Psoas muscle (tissue), 8 donors: ENCODE data around the gene CUL5. TPM values are rescaled to one million over a fixed set of nuclear protein-coding genes. Genes with fewer than 3 reads are reported as not detected.

ENCODE experiments used
- ATAC-seq, 4 donors: fragments of 200-7000 bp; cut with Tn5 transposase; one replicate each; pipeline ENCODE4 v1.9.1; 2020; ENCODE audit warnings: moderate library complexity in 3 of 4, mild to moderate bottlenecking in 2 of 4
- DNase-seq, 2 donors: peaks; one replicate each; pipeline ENCODE4 v3.0.0-alpha.2; 2020
- H3K27ac ChIP-seq: fragments of 200-600 bp; one replicate; pipeline ENCODE4 v1.8.0; 2022
- H3K27me3 ChIP-seq, 3 donors: fragments of 200-600 bp in 1 of 3; one replicate each; pipeline versions ENCODE4 v1.6.1 to v1.8.0; 2013 to 2022; ENCODE audit warnings: low read length in 2 of 3, mild to moderate bottlenecking in 2 of 3, moderate library complexity in 1 of 3; ENCODE audit not compliant: insufficient read depth in 3 of 3
- H3K36me3 ChIP-seq, 2 donors: fragments of 200-600 bp in 1 of 2; one replicate each; pipeline versions ENCODE4 v1.6.1 to v1.8.0; 2013 to 2022; ENCODE audit warnings: low read depth in 1 of 2, mild to moderate bottlenecking in 1 of 2, moderate library complexity in 1 of 2; ENCODE audit not compliant: insufficient read depth in 1 of 2
- H3K4me1 ChIP-seq: fragments of 200-600 bp; one replicate; pipeline ENCODE4 v1.8.0; 2022
- H3K4me3 ChIP-seq: fragments of 200-600 bp; one replicate; pipeline ENCODE4 v1.8.0; 2022; ENCODE audit warnings: mild to moderate bottlenecking
- H3K9me3 ChIP-seq: fragments of 200-600 bp; one replicate; pipeline ENCODE4 v1.8.0; 2022
- WGBS, 3 donors: extraction: QIAGEN DNeasy Blood & Tissue Kit; methylation state at CpG; one replicate each; pipeline versions ENCODE4 v1.1.6 to v1.1.7; 2013; 5-methylcytosine and 5-hydroxymethylcytosine counted together
- intact Hi-C, 2 donors: fragments of 100-400 bp; cut with DNase I; formaldehyde crosslinking; loops; one replicate each; pipeline versions ENCODE4 v1.11.0 to v1.14.2; 2022
- polyA plus RNA-seq, 3 donors: library from polyadenylated mRNA; stranded (reverse); fragments of 200-250 nt; gene quantifications; one replicate each; pipeline ENCODE4 v1.2.3, GENCODE V29; 2013
- total RNA-seq, 4 donors: library from RNA; stranded (reverse); fragmentation: NEBNext Ultra II Directional in 2 of 4; extraction: Animal tissue kit (Norgen Biotek cat#: 25700) in 2 of 4; gene quantifications; one replicate each; pipeline versions ENCODE4 v1.2.1 to v1.2.4, GENCODE V29; 2021 to 2023
- TF ChIP-seq, protein P1 (sequence below): fragments of 200-600 bp; IDR thresholded peaks from one replicate; pipeline ENCODE4 v1.8.0; 2022; ENCODE audit warnings: antibody characterized with exemption
- donor health status: healthy with polysubstance abuse.
- donor health status: DM: no; HTN: no; CAD: no; lungs with moderate emphysema.
- donor health status: Bipolar disorder and iron deficiency.
- donor health status: healthy.
- donor health status: DM: yes; HTN: yes; CAD: no.
- donor health status: DM: no; HTN: no; CAD: no.
- donor health status: DM: no; HTN: no; CAD: no.
- donor health status: DM: yes; HTN: yes; CAD: no.

Gene CUL5
- total and polyA plus RNA-seq, 7 donors = 10.5 to 92.2 (median 57.8) TPM

DNA sequence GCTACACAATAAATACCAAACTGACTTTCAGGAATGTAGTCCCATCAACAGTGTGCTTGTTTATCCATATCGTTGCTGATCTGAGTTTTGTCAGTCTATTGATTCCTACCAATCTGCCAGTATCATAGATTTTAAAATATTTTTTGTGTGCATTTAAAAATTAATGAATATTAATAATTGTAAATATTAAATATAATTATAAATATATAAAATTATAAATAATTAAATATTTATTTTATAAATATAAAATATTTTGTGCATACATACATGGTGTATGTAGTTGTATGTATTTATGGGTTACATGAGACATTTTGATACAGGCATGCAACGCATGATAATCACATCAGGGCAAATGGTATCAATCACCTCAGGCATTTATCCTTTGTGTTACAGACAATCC, 53.6 kb downstream of the CUL5 start:
- no peaks in the 10 kb centered on the region for H3K27me3 ChIP-seq
- TF ChIP-seq, protein P1, sequence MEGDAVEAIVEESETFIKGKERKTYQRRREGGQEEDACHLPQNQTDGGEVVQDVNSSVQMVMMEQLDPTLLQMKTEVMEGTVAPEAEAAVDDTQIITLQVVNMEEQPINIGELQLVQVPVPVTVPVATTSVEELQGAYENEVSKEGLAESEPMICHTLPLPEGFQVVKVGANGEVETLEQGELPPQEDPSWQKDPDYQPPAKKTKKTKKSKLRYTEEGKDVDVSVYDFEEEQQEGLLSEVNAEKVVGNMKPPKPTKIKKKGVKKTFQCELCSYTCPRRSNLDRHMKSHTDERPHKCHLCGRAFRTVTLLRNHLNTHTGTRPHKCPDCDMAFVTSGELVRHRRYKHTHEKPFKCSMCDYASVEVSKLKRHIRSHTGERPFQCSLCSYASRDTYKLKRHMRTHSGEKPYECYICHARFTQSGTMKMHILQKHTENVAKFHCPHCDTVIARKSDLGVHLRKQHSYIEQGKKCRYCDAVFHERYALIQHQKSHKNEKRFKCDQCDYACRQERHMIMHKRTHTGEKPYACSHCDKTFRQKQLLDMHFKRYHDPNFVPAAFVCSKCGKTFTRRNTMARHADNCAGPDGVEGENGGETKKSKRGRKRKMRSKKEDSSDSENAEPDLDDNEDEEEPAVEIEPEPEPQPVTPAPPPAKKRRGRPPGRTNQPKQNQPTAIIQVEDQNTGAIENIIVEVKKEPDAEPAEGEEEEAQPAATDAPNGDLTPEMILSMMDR = no peak
- ATAC-seq (no peak), DNase-seq (no peak)
- no peak overlapping the region for H3K4me3 ChIP-seq
- WGBS, 3 donors = 89 to 96% (median 94%) methylated on average over 2 of the region's 2 CpGs
- intact Hi-C loops = no loop called here
- H3K27ac ChIP-seq = no peak overlapping the region
- no peaks in the 10 kb centered on the region for H3K9me3 ChIP-seq
- no peaks in the 10 kb centered on the region for H3K4me1 ChIP-seq
- H3K36me3 ChIP-seq = peaks cover 0 to 84% of the 10 kb centered on the region in 2 donors

- Histone ChIP-seq H3K27me3 (no peaks in the 10 kb centered on the region), H3K27ac (no peak overlapping the region), H3K9me3 (no peaks in the 10 kb centered on the region), H3K4me3 (no peak overlapping the region), H3K36me3 (peaks cover 0 to 81% of the 10 kb centered on the region in 2 donors), H3K4me1 (no peaks in the 10 kb centered on the region)
- WGBS, 3 donors = 94 to 98% (median 97%) methylated on average over 2 of the region's 2 CpGs
- TF ChIP-seq, protein P1 = no peak
- DNase-seq = no peak
- no peak for ATAC-seq
- intact Hi-C loops = no loop called here
Observed at GRCh38 chr11:108063410-108063809, 54.7 kb downstream of the CUL5 start.

- TF ChIP-seq, protein P1 = no peak
- no peak overlapping the region for H3K4me3 ChIP-seq
- H3K27ac ChIP-seq = no peak overlapping the region
- no peak for DNase-seq
- intact Hi-C loops = no loop called here
- H3K4me1 ChIP-seq = peaks cover 14% of the 10 kb centered on the region
- H3K36me3 ChIP-seq = peaks cover 0 to 70% of the 10 kb centered on the region in 2 donors
- H3K9me3 ChIP-seq = no peaks in the 10 kb centered on the region
- no peak for ATAC-seq
- H3K27me3 ChIP-seq = no peaks in the 10 kb centered on the region
Observed at GRCh38 chr11:108069947-108070346, 61.2 kb downstream of the CUL5 start.

DNA sequence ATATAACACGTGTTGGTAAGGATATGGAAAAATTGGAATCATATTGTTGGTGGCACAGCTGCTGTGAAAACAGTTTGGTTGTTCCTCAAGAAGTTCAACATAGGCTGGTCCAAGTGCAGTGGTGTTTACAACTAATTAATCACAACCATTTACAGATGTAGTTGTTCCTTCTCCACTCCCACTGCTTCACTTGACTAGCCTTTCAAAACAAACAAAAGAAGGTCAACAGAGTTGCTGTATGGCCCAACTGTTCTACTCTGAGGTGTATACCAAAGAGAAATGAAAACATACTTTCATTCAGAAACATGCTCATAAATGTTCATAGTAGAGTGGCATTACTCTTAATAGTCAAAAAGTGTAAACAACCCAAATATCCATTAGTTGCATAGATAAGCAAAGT, 76.1 kb downstream of the CUL5 start:
- 77 to 83% (median 83%) methylated on average over 1 of the region's 1 CpG for WGBS, 3 donors
- intact Hi-C loops = no loop called here
- H3K9me3 ChIP-seq = no peaks in the 10 kb centered on the region
- no peaks in the 10 kb centered on the region for H3K27me3 ChIP-seq
- no peak overlapping the region for H3K27ac ChIP-seq
- TF ChIP-seq, protein P1 = no peak
- DNase-seq (no peak), ATAC-seq (no peak)
- no peaks in the 10 kb centered on the region for H3K4me1 ChIP-seq
- peaks cover 0 to 59% of the 10 kb centered on the region in 2 donors for H3K36me3 ChIP-seq
- H3K4me3 ChIP-seq = no peak overlapping the region

DNA sequence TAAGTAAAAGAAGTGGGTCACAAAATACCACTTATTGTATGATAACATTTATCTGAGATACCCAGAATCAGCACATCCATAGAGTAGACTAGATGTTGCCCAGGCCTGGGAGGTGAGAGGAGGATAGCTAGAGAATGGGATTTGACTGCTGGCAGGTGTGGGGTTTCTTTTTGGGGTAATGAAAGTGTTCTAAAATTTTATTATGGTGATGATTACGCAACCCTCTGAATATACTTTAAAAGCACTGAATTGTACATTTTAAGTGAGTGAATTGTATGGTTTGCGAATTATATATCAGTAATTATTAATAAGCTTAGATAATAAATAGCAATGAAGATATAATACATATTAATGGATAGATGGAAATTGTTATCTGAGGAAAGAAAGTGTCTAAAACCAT, 77.0 kb downstream of the CUL5 start:
- Histone ChIP-seq H3K27me3 (no peaks in the 10 kb centered on the region), H3K27ac (no peak overlapping the region), H3K9me3 (no peaks in the 10 kb centered on the region), H3K36me3 (peaks cover 0 to 59% of the 10 kb centered on the region in 2 donors), H3K4me3 (no peak overlapping the region), H3K4me1 (no peaks in the 10 kb centered on the region)
- WGBS, 3 donors = 97 to 99% (median 98%) methylated on average over 2 of the region's 2 CpGs
- intact Hi-C loops = no loop called here
- TF ChIP-seq, protein P1 = no peak
- DNase-seq (no peak), ATAC-seq (no peak)
